Upper lobe of right lung (tissue), 1 donor: Measurements from ENCODE around the gene ATP1B1. TPM values are rescaled to one million over a fixed set of nuclear protein-coding genes. Genes with fewer than 3 reads are reported as not detected.

Experiments used
- ATAC-seq: fragments of 200-7000 bp; cut with Tn5 transposase; one replicate; pipeline ENCODE4 v1.9.1; 2020; ENCODE audit warnings: mild to moderate bottlenecking, moderate library complexity
- DNase-seq: peaks from one replicate; pipeline ENCODE4 v3.0.0-alpha.2; 2020
- H3K27ac ChIP-seq: fragments of 200-600 bp; one replicate; pipeline ENCODE4 v1.8.0; 2022
- H3K27me3 ChIP-seq: fragments of 200-600 bp; one replicate; pipeline ENCODE4 v1.8.0; 2022; ENCODE audit warnings: mild to moderate bottlenecking
- H3K36me3 ChIP-seq: fragments of 200-600 bp; one replicate; pipeline ENCODE4 v1.8.0; 2022
- H3K4me1 ChIP-seq: fragments of 200-600 bp; one replicate; pipeline ENCODE4 v1.8.0; 2022
- H3K4me3 ChIP-seq: fragments of 200-600 bp; one replicate; pipeline ENCODE4 v1.8.0; 2022; ENCODE audit warnings: mild to moderate bottlenecking
- H3K9me3 ChIP-seq: fragments of 200-600 bp; one replicate; pipeline ENCODE4 v1.8.0; 2022
- intact Hi-C: fragments of 100-400 bp; cut with DNase I; formaldehyde crosslinking; loops from one replicate; pipeline ENCODE4 v1.11.0; 2022
- total RNA-seq: library from RNA; stranded (reverse); fragmentation: NEBNext Ultra II Directional; extraction: Animal tissue kit (Norgen Biotek cat#: 25700); gene quantifications from one replicate; pipeline ENCODE4 v1.2.1, GENCODE V29; 2021
- TF ChIP-seq, protein P1 (sequence below): fragments of 200-600 bp; IDR thresholded peaks from one replicate; pipeline ENCODE4 v1.8.0; 2022; ENCODE audit warnings: antibody characterized with exemption
- donor health status: DM: no; HTN: yes; CAD: no; lungs with severe emphysema.

Gene ATP1B1
- total RNA-seq, 1 donor from 2014 or later: 192 TPM

DNA sequence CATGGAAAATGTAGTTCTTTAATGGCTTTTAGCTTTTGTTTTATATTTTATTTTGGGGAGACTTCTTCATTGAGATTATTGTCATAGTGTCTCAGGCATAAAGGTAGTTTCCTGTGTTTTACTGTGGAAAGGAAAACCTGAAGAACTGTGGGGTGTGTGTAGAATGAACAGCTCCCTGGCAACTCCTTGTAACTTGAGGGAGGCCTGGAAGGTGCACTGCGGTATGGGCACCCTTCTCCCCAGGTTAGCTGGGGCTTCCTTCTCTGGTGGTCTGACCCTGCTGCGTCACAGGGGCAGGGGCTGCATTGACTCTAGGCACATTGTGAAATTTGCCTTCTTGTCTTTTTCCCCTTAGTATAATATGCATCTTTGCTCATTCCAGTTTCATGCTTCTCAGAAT lies 1.7 kb downstream of the ATP1B1 start:
- DNase-seq (no peak), ATAC-seq (no peak)
- H3K27ac ChIP-seq: peak overlapping the region; percentile 79
- no peaks in the 10 kb centered on the region for H3K27me3 ChIP-seq
- peak overlapping the region; percentile 89 for H3K4me3 ChIP-seq
- peaks cover 15% of the 10 kb centered on the region for H3K36me3 ChIP-seq
- H3K9me3 ChIP-seq: no peaks in the 10 kb centered on the region
- intact Hi-C loops: no loop called here
- peaks cover 18% of the 10 kb centered on the region for H3K4me1 ChIP-seq
- TF ChIP-seq, protein P1, sequence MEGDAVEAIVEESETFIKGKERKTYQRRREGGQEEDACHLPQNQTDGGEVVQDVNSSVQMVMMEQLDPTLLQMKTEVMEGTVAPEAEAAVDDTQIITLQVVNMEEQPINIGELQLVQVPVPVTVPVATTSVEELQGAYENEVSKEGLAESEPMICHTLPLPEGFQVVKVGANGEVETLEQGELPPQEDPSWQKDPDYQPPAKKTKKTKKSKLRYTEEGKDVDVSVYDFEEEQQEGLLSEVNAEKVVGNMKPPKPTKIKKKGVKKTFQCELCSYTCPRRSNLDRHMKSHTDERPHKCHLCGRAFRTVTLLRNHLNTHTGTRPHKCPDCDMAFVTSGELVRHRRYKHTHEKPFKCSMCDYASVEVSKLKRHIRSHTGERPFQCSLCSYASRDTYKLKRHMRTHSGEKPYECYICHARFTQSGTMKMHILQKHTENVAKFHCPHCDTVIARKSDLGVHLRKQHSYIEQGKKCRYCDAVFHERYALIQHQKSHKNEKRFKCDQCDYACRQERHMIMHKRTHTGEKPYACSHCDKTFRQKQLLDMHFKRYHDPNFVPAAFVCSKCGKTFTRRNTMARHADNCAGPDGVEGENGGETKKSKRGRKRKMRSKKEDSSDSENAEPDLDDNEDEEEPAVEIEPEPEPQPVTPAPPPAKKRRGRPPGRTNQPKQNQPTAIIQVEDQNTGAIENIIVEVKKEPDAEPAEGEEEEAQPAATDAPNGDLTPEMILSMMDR: no peak

DNA sequence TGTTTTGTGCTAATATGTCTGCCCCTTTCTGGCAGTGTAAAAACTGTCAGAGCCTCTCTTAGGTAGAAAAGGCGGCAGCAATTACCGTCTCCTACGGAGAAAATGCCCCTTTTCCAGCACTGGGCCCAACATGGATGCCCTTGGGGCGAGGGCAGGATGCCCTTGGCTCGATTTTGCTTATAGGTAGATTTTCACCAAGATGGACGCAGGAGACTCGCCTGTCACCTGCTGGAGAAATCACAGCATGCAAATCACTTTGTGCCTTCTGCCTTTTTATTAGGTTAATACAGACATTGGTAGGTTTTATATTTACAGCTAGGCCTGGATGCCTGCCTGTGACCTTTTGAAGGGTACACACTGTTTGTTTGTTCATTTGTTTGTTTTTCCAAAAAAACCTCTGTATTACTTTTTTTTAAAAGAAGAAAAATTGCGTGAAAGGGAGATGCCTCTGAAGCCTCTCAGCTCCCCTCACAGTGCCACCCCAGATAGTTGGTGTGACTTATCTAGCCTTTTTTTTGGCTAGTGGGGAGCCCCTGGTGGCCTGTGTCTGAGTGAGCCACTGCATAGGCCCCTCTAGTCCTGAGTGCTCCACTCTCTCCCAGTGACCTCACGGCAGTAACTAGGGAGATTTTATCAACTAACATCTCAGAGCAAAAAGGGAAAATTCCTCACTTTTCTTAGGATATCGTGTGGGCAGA lies 2.5 kb downstream of the ATP1B1 start:
- ATAC-seq (no peak), DNase-seq (peak; percentile 65)
- H3K9me3 ChIP-seq: no peaks in the 10 kb centered on the region
- TF ChIP-seq, protein P1: peak; percentile 28
- H3K36me3 ChIP-seq: peaks cover 19% of the 10 kb centered on the region
- peaks cover 18% of the 10 kb centered on the region for H3K4me1 ChIP-seq
- peak overlapping the region; percentile 79 for H3K27ac ChIP-seq
- H3K4me3 ChIP-seq: peak overlapping the region; percentile 89
- no peaks in the 10 kb centered on the region for H3K27me3 ChIP-seq
- intact Hi-C loops: no loop called here

DNA sequence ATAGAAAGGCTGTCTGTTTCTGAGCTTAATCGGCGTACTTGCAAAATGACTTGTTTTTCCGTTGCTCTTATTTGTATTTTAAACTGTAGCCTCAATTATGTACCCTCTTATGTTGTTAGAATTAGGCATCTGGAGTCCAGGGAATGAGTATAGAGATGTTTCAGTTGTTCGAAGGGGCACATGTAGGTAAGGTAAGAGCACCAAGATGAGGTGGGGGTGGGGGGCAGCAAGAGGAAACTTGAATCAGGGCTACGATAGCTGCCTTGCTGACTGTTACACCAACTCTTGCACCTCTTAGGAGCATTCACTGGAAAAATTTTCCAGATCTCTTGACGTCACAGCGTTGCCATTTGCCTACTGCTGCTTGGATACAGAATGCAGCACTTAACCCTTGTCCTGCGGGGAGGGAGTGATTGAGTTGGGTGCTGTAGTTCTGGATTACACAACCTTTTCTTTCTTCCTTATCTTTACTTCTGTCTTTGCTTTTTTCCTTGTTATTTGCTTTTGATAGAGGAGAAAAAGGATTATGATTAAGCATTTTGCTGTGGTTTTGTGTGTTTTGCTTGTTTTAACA lies 3.2 kb downstream of the ATP1B1 start:
- Histone ChIP-seq H3K4me1 (peaks cover 18% of the 10 kb centered on the region), H3K36me3 (peaks cover 19% of the 10 kb centered on the region), H3K4me3 (peak overlapping the region; percentile 89), H3K27me3 (no peaks in the 10 kb centered on the region), H3K27ac (peak overlapping the region; percentile 79), H3K9me3 (no peaks in the 10 kb centered on the region)
- DNase-seq: no peak
- ATAC-seq: peak; percentile 19
- TF ChIP-seq, protein P1: no peak
- intact Hi-C loops: no loop called here

DNA sequence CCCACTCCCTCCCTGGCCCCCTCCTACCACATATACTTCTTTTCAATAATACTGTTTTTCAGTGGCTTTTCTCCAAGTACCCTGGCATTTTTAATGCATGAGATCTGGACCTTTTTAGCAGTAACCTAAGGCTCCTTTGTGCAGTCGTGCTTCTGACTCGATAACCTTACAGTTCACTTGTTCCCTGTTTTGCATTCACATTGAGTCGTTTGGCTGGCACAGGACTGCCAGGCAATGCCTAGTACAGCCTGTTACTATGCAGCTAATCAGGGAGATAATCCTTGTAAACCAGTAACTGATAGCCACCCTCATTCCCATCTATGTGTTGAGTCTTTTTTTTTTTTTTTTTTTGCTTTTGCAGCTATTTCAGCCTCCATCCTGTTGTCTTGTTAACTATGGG lies 3.7 kb downstream of the ATP1B1 start:
- H3K9me3 ChIP-seq: no peaks in the 10 kb centered on the region
- TF ChIP-seq, protein P1: no peak
- intact Hi-C loops: no loop called here
- DNase-seq: no peak
- H3K36me3 ChIP-seq: peaks cover 19% of the 10 kb centered on the region
- peak overlapping the region; percentile 79 for H3K27ac ChIP-seq
- peaks cover 18% of the 10 kb centered on the region for H3K4me1 ChIP-seq
- H3K4me3 ChIP-seq: peak overlapping the region; percentile 89
- no peaks in the 10 kb centered on the region for H3K27me3 ChIP-seq
- ATAC-seq: no peak

GRCh38 chr1:169110689-169111447 lies 4.4 kb downstream of the ATP1B1 start:
- Histone ChIP-seq H3K4me3 (peak overlapping the region; percentile 89), H3K27ac (peak overlapping the region; percentile 79), H3K27me3 (no peaks in the 10 kb centered on the region), H3K9me3 (no peaks in the 10 kb centered on the region), H3K4me1 (peaks cover 24% of the 10 kb centered on the region), H3K36me3 (peaks cover 23% of the 10 kb centered on the region)
- DNase-seq (peak; percentile 65), ATAC-seq (peak; percentile 6)
- intact Hi-C loops: no loop called here
- TF ChIP-seq, protein P1: no peak
